NCI-H2171 treated with DMSO at 0.1 percent for 48 hours (cell line): Measurements from ENCODE around the gene ENTREP3.

Experiments used
- DNase-seq: peaks from one replicate; lab custom pipeline; 2025; lab: John Stamatoyannopoulos, UW

ENTREP3 gene

DNA sequence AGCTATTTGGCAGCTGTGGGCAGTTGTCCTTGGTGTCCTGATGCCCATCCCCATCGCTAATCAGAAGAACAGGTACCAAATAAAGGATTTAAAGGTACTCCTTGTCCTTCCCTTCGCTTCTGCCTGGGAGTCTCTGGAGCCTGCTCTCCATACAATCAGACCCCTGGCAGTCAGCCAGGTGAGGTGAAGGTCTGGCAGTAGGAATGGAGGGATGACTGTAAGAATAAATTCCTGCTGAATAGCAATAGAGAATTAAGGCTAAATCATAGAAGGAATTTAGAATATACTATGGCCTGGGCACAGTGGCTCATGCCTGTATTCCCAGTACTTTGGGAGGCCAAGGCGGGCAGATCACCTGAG, 56.8 kb downstream of the ENTREP3 start:
- no peak for DNase-seq

- no peak for DNase-seq
Observed at GRCh38 chr1:155197901-155198546, 57.3 kb downstream of the ENTREP3 start.
